HG02943 (cell line): Measurements from ENCODE around the gene TRIAP1.
"Not testable (repeated sequence)": the region's sequence is repeated elsewhere in the genome, so short reads cannot be mapped to it uniquely, and the experiment has no call there.

Experiments used
- ATAC-seq: cut with Tn5 transposase; IDR thresholded peaks from one replicate; pipeline ENCODE4 v1.9.1; 2021; ENCODE audit warnings: mild to moderate bottlenecking, low read depth, moderate library complexity; ENCODE audit not compliant: unreplicated experiment

TRIAP1 gene

DNA sequence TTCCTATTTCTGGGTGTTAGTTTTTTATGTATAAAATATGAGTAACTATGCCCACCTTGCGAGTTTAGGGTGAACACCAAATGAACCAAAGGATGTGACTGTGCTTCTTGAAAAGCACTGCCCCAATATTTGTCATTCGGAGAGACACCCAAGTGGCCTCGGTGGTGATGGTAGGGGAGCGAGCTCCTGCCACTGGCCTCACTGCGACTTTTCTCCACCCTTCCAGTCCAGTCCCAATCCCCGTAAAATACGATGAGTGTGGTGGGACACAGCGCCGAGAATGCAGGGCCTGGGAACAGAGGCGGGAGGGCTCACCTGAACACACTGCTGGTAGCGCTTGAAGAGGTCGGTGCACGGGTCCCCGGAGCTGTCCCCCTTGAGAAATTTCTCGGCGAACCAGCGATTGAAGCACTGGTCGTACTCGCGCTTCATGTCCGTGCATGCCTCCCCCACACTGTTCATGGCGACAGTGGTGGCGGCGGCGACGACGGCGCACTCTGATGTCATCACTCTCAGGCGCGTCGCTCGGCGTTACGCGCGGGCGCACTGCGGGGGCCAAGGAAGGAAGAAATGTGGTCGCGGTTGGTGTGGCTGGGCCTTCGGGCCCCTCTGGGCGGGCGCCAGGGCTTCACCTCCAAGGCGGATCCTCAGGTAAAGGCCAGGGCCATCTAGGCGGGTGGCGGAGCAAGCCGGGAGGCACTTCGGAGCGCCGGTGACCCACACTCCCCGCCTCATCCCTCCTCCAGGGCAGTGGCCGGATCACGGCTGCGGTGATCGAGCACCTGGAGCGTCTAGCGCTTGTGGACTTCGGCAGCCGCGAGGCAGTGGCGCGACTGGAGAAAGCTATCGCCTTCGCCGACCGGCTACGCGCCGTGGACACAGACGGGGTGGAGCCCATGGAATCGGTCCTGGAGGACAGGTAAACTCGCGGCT, at the start of gene TRIAP1, which contains the start of gene GATC:
TRIAP1 (minus strand) TSS at position 474 of the 933 bp plus-strand sequence; CDS start at position 462, 12 bp downstream.
GATC (plus strand) TSS at position 534 of the 933 bp plus-strand sequence; CDS start at position 571, 37 bp downstream.
- peak; percentile 76 for ATAC-seq

DNA sequence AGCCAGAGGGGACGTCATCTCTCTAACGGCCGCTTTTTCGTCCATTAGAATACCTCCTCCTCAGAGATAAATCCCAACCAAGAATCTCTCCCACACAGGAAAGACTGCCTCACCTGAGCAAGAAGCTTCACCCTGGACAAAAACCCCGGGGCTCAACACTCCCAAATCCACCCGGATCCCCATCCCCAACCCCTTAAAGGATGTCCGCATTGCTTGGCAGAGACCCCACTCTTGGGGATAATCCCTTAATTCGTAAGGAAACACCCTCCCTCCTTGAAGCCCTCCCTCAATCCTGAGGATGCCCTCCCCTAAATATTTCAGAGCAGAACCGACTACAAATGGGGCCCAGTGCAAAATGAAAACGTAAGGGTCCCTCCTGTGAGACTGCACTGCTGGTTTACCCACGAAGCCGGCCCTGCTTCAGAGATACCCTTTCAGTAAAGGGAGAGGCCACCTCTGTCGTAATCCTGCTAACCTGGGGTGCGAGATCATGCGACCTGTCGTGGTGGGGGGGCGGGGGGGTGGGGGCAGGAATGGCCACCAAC, 49.1 kb upstream of the TRIAP1 start:
- ATAC-seq: peak; percentile 9

DNA sequence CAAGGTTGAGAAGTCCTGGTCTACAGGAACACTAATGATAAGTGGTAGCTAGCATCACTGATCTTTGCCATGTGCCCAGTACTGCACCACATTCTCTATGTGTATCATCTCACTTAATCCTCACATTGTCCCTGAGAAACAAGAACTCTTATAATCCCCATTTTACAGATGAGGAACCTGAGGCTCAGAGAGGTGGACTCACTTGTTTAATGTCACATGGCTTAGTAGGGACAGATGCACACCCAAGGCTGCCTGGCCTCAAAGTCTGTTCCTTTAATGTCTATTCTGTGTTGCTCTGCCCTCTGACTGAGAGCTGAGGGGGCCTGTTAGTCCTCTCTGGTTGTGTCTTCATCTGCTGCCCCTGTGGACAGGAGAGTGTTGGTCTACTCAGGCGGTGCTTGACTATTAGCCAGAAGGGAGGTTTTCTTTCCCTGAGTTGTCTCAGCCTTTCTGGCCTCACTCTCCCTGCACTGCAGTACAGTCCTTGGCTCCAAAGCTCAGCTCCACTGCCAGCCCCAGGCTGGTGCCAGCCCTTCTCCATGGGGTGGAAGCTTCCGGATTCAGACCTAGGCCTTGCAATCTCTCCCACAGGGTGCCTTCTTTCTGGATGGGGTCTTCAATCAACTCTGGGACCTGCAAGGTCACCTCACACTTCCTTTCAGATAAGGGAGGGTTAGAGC, 44.8 kb upstream of the TRIAP1 start:
- no peak for ATAC-seq

DNA sequence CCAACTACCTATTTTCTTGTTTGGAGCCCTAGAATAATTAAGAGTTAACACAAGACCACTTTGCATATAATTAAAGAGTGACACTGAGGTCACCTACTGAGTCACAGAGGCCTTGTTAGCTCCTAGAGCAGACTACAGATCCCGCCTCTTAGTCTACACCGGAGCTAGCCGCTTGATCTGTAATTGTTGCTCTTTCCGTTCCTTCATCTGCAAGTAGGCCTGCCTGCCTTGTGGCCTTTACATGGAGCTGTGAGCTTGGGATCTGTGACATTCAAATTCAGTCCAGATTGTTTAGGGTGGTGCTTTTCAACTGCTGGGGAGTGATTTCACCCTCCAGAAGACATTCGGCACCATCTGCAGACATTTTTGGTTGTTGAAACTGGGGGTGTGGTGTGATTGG, 44.1 kb upstream of the TRIAP1 start:
- ATAC-seq: no peak

DNA sequence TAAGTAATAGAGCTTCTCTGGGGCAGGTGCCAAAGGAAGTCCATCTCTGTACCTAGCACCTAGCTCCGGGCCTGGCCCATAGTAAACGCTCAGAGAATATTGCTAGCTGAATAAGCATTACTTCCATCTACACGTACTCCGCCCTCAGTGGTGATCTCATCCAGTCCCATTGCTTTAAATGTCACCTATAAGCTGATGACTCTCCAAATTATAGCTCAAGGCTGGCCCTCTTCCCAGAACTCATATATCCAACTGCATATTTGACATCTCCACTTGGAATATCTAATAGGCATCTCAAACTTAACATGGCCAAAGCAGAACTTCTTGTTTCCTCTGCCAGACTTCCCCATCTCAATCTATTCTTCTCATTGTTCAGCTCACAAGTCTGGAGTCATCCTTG, 42.8 kb upstream of the TRIAP1 start:
- no peak for ATAC-seq

DNA sequence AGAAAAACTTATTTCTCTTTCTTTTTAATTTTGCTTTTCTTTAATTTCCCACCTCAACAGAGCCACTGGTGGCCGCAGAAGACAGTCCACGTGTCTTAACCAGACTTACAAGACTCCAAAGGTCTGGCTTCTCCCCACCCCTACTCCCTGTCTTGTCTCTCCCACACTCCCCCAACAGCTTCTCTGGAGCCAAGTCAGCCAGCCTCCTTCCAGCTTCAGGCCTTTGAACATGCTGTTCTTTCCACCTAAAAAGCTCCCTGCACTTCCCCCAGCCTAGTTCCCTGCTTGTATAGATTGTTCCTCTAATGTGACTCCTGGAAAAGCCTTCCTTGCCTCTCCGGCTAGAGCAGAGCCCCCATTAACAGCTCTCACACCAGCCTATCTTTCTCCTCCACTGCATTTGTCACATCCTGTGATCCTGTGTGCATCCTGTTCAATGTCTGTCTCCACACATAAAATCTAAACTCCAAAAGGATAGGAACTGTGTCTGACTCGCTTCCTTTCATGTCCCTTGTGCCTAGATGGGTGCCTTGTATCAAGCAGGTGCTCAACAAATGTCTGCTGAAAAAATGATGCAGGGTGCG, 42.0 kb upstream of the TRIAP1 start:
- no peak for ATAC-seq

DNA sequence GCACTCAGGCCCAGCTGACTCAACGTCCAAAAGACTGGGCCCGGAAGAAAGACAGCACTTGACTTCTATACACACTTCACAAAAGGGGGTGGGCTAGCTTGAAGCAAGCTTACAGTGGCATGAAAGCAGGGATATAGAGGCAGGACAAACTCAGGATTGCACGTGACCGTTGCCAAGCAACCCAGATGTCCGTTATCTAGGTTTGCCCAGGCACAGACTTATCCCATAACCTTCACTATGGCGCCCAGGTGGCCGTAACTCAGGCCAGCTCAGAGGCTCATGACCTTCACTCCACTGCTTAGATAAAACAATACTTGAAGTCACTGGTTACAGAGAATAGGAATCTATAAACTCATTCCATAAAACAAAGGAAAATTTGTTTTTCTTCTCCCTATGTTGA, 41.4 kb upstream of the TRIAP1 start:
- ATAC-seq: not testable (repeated sequence)

DNA sequence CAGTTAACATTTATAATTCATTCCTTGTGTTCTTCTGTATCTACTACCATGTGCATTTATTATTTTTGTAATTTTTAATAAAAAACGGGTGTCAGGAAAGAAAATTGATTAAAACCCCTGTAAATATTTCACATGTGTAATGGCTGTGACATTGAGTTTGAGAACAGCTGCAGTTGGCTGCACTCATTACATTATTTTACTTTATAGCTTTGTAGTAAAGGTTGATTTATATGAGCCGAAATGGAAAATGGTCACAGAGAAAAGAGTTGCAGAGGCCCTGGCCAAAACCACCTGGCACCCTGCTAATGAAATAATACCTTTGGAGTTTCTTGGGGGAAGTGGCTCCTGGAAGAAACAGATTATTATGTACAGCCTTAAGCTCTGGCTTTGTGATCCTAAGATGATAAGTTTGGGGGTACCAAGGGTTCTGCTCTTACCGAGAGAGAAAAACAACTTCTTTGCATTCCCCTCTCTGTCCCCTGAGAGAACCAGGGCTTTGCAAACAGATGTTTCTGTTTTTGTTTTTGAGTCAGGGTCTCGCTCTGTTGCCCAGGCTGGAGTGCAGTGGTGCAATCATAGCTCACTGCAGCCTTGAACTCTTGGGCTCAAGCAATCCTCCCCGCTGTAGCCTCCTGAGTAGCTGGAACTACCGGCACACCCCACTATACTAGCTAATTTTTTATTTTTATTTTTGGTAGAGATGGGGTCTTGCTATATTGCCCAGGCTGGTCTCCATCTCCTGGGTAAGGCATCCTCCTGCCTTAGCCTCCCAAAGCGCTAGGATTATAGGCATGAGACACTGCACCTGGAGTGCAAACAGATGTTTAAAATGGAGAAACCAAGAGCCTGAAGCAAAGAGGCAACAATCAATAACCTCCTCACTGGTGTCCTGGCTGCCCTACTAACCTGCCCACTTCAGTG, 40.0 kb upstream of the TRIAP1 start:
- ATAC-seq: no peak

DNA sequence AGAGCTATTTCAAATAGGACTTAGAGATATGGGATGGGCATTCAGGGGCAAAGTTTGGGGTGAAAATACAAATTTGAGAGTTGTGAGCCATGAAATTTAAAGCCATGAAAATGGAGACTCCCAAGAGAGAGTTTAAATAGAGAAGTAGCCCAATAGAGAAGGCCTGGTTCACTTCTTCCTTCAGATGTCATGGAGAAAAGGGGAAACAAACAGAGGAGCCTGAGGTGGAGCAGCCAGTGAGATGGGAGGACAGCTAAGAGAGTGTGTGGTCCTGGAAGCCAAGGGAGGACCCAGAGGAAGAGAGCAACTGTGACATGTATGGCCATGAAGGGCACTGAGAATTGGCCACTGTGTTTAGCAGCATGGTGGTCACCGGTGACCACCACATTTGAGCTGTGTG, 37.4 kb upstream of the TRIAP1 start:
- no peak for ATAC-seq

DNA sequence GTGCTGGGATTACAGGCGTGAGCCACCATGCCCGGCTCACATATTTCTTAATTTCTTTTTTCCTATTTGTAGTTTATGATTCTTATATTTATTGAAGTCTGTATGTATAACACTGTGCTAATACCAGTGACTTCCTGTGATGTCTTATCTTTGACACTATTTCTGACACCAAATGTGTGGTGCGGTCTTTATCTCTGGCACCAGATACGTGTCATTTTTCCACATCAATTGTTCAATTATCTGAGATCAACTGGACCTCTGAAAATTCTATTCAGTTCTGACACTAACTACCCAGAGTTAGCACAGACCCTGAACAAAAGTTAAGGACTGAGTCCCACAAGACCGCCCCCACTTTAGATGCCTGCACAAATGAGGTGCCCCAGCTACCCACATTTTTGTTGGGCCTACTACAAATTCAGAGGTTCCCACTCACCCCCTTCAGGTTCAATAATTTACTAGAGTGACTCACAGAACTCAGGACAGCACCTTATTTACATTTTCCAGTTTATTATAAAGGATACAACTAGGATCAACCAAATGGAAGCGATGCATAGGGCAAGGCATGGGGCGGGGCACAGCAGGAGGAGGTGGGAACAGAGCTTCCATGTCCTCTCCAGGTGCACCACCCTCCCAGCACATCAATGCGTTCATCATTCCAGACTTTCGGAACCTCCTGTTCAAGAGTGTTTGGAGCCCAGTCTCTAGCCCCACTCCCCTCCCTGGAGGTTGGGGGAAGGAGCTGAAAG, 35.0 kb upstream of the TRIAP1 start:
- ATAC-seq: no peak

DNA sequence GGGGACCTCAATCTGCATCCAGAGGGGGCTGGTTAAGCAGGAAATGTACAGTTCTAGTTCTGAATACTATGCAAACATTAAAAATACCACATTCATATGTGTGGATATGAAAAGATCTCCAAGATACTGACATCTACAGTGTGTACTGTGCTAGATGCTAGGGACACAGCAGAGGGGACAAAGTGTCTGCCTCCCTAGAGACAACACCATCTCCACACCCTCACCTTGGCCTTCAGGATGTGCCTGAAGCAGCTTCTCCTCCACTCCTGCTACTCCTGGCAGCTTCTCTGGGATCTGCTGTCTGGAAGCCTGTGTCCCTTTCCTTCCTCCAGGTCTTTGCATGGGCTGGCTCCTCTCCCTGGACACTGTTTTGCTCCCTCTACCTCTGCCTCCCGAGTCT, 34.0 kb upstream of the TRIAP1 start:
- no peak for ATAC-seq

DNA sequence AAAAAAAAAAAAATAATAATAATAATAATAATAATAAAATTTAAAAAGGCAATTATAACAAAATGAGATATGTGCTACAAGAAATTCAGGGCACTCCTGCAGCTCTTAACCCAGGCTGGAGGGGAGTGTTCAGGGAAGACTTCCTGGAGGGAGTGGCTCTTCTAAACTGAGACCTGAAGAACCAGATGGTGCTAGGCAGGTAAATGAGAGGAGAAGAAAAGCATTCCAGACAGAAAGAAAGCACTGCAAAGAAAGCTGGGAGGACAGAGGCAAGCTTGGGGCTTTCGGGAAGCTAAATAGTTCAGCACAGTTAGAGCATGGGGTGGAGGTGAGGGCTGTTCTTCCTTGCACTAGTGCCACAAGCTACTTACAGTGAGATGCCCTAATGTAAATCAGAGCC, 33.3 kb upstream of the TRIAP1 start:
- no peak for ATAC-seq

DNA sequence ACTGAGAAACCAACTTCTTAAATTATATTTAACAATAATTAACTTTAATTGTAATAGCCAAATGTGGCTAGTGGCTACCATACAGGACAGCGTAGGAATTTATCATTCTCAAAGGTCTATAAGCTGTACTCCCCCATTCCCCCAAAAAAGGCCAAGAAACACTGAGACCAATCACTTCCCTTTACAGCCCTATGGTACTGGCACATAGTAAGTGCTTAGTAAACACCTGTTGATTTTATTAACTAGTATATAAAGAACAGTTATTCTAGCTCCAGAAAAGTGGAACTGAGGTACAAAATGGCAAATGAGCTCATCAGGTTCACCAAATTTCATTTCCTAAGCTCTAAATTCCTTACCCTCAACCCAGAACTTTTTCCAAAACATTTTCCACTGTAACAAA, 29.5 kb upstream of the TRIAP1 start:
- ATAC-seq: no peak

DNA sequence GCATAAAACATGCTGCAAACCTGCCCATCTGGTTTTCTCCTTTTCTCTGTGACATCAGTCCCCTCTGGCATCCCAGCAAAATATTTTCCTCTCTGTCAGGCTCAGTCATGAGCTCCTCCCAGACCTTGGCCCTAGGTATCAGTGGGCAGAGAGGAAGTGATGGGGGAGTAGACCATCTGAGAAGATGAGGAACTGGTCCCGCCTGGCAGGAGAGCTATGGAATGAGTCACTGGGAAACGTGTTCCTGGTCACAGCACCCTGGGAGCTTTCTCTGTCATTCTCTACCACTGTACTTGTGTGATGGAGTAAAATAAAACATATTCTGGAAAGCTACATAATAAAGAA, 28.4 kb upstream of the TRIAP1 start:
- ATAC-seq: no peak

DNA sequence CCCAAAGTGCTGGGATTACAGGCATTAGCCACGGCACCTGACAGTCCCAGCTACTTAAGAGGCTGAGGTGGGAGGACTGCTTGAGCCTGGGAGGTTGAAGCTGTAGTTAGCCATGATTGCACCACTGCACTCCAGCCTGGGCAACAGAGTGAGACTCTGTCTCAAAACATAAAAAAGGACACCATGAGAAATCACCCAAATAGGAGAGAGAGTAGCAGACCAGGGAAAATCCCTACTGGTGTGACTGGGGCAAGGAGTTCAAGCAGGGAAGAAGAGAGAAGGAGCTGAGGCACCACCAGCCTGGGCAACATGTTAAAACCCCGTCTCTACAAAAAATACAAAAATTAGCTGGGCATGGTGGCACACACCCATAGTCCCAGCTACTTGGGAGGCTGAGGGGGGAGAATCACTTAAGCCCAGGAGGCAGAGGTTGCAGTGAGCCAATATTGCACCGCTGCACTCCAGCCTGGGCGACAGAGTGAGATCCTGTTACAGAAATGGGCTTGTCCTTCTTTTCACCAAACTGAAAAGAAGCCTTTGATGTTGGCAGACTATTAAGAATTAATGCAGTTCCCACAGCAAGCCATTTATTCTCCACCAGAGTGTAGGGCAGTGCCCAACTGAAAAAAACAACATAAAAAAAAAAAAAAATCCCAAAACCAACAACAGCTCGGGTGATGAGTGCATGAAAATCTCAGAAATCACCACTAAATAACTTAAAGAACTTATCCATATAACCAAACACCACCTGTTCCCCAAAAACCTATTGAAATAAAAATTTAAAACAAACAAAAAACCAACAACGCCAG, 27.8 kb upstream of the TRIAP1 start:
- ATAC-seq: no peak

DNA sequence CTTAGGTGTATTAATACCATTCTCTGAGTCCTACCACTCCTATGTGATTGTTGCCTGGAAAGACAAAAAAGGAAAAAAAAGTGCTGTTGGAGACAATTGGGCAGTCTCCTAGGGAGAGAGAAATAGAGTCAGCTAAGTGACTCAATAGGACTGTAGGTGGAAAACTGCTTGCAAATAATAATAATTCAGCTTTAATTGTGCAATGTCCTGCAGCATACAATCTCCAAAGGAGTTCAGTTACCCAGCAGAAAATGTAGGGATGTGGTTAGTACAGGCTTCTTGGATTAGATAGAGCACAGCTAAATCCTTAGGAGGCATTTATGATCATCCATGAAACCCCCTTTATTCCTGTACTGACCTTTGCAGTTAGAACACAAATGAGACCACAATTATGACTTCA, 26.3 kb upstream of the TRIAP1 start:
- ATAC-seq: no peak

DNA sequence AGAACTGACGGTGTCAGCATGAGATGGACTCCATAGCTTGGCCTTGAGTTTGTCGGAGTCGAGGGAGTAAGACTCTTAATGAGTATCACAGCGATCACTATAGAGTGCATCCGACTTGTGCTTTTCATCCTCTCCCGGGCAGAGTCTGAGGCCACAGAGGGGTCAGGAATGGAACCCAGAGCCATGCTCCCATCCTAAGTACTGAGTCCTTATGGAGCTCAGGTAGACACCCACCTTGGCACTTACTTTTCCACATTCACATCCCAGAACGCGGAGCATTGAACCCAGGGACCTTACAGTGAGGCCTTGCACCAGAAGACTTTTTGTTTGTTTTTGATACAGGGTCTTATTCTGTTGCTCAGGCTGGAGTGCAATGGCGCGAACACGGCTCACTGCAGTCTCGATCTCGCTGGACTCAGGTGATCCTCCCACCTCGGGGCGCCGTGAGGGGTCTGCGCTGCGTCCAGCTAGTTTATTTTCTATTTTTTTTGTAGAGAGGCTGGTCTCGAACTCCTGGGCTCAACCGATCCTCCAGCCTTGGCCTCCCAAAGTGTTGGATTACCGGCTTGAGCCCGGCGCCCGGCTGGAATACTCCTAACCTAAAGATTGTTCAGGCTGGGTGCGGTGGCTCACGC, 24.1 kb upstream of the TRIAP1 start:
- ATAC-seq: no peak
